Measurements from ENCODE around the gene FCMR.

Gene FCMR

DNA sequence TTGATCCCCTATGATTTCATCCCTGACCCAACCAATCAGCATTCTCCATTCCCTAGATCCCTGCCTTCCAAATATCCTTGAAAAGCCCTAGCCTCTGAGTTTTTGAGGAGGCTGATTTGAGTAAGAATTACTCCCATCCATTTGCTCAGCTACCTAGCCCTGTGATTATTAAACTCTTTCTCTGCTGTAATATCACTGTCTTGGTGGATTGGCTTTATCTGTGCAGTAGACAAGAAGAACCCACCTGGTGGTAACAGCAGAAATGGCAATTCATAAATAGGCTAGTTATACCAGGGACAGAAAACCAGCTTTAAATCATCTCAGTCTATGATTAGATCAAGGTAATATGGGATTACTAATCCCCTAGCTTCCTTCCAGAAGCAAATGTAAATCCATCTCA, 43.3 kb downstream of the FCMR start:
- no peak overlapping the region for H3K4me2 ChIP-seq
- H3K4me1 ChIP-seq (ENCODE audit: low read depth, poor library complexity, severe bottlenecking) = peaks cover 11% of the 10 kb centered on the region
- no peak overlapping the region for H2AFZ ChIP-seq (ENCODE audit: low read depth)
- H4K20me1 ChIP-seq (ENCODE audit: insufficient read depth) = no peaks in the 10 kb centered on the region
- H3K9ac ChIP-seq = no peak overlapping the region
- TF ChIP-seq CTCF (conservative IDR thresholded peaks at IDR 0.05; ENCODE audit: low read depth, low read length) = peak; percentile 66
- H3K79me2 ChIP-seq (ENCODE audit: insufficient read depth, low read depth) = no peaks in the 10 kb centered on the region
- H3K27me3 ChIP-seq (ENCODE audit: insufficient read depth, low read depth) = no peaks in the 10 kb centered on the region
- H3K4me3 ChIP-seq (IDR thresholded peaks at IDR 0.05; ENCODE audit: insufficient read depth, low read depth, low read length) = peak overlapping the region; percentile 23
- no peaks in the 10 kb centered on the region for H3K36me3 ChIP-seq (ENCODE audit: insufficient read depth)
- no peak overlapping the region for H3K27ac ChIP-seq

- H3K4me3 ChIP-seq (IDR thresholded peaks at IDR 0.05; ENCODE audit: insufficient read depth, low read depth, low read length) = peak overlapping the region; percentile 33
- H3K79me2 ChIP-seq (ENCODE audit: insufficient read depth, low read depth) = no peaks in the 10 kb centered on the region
- no peak overlapping the region for H2AFZ ChIP-seq (ENCODE audit: low read depth)
- peaks cover 13% of the 10 kb centered on the region for H3K4me1 ChIP-seq (ENCODE audit: low read depth, poor library complexity, severe bottlenecking)
- no peak overlapping the region for H3K9ac ChIP-seq
- no peaks in the 10 kb centered on the region for H4K20me1 ChIP-seq (ENCODE audit: insufficient read depth)
- no peak for TF ChIP-seq CTCF (conservative IDR thresholded peaks at IDR 0.05; ENCODE audit: low read depth, low read length)
- no peaks in the 10 kb centered on the region for H3K36me3 ChIP-seq (ENCODE audit: insufficient read depth)
- no peak overlapping the region for H3K4me2 ChIP-seq
- no peak overlapping the region for H3K27ac ChIP-seq
- H3K27me3 ChIP-seq (ENCODE audit: insufficient read depth, low read depth) = no peaks in the 10 kb centered on the region
These were observed 45.9 kb downstream of the FCMR start for GRCh38 chr1:206875752-206876377.

GRCh38 chr1:206873603-206874188, 48.0 kb downstream of the FCMR start:
- no peaks in the 10 kb centered on the region for H3K36me3 ChIP-seq (ENCODE audit: insufficient read depth)
- H2AFZ ChIP-seq (ENCODE audit: low read depth) = no peak overlapping the region
- no peaks in the 10 kb centered on the region for H3K27me3 ChIP-seq (ENCODE audit: insufficient read depth, low read depth)
- no peaks in the 10 kb centered on the region for H4K20me1 ChIP-seq (ENCODE audit: insufficient read depth)
- no peak overlapping the region for H3K4me3 ChIP-seq (IDR thresholded peaks at IDR 0.05; ENCODE audit: insufficient read depth, low read depth, low read length)
- H3K4me1 ChIP-seq (ENCODE audit: low read depth, poor library complexity, severe bottlenecking) = peaks cover 13% of the 10 kb centered on the region
- no peak overlapping the region for H3K9ac ChIP-seq
- no peak overlapping the region for H3K27ac ChIP-seq
- TF ChIP-seq CTCF (conservative IDR thresholded peaks at IDR 0.05; ENCODE audit: low read depth, low read length) = no peak
- no peaks in the 10 kb centered on the region for H3K79me2 ChIP-seq (ENCODE audit: insufficient read depth, low read depth)
- no peak overlapping the region for H3K4me2 ChIP-seq

GRCh38 chr1:206872139-206872538, 49.6 kb downstream of the FCMR start:
- TF ChIP-seq CTCF (conservative IDR thresholded peaks at IDR 0.05; ENCODE audit: low read depth, low read length) = no peak
- H3K79me2 ChIP-seq (ENCODE audit: insufficient read depth, low read depth) = no peaks in the 10 kb centered on the region
- H3K4me1 ChIP-seq (ENCODE audit: low read depth, poor library complexity, severe bottlenecking) = peaks cover 13% of the 10 kb centered on the region
- H3K9ac ChIP-seq = no peak overlapping the region
- H2AFZ ChIP-seq (ENCODE audit: low read depth) = peak overlapping the region; percentile 14; the same call in 1 of the 2 replicates
- H3K4me3 ChIP-seq (IDR thresholded peaks at IDR 0.05; ENCODE audit: insufficient read depth, low read depth, low read length) = no peak overlapping the region
- H3K27ac ChIP-seq = no peak overlapping the region
- no peaks in the 10 kb centered on the region for H3K27me3 ChIP-seq (ENCODE audit: insufficient read depth, low read depth)
- no peaks in the 10 kb centered on the region for H4K20me1 ChIP-seq (ENCODE audit: insufficient read depth)
- no peaks in the 10 kb centered on the region for H3K36me3 ChIP-seq (ENCODE audit: insufficient read depth)
- peak overlapping the region; percentile 22 for H3K4me2 ChIP-seq

Data from KMS-11 (cell line).